DMS53 (cell line): ENCODE results near the gene RNASEH1.

Experiments
- DNase-seq: peaks from one replicate; lab custom pipeline; 2025; lab: John Stamatoyannopoulos, UW

The RNASEH1 gene, protein sequence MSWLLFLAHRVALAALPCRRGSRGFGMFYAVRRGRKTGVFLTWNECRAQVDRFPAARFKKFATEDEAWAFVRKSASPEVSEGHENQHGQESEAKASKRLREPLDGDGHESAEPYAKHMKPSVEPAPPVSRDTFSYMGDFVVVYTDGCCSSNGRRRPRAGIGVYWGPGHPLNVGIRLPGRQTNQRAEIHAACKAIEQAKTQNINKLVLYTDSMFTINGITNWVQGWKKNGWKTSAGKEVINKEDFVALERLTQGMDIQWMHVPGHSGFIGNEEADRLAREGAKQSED

DNA sequence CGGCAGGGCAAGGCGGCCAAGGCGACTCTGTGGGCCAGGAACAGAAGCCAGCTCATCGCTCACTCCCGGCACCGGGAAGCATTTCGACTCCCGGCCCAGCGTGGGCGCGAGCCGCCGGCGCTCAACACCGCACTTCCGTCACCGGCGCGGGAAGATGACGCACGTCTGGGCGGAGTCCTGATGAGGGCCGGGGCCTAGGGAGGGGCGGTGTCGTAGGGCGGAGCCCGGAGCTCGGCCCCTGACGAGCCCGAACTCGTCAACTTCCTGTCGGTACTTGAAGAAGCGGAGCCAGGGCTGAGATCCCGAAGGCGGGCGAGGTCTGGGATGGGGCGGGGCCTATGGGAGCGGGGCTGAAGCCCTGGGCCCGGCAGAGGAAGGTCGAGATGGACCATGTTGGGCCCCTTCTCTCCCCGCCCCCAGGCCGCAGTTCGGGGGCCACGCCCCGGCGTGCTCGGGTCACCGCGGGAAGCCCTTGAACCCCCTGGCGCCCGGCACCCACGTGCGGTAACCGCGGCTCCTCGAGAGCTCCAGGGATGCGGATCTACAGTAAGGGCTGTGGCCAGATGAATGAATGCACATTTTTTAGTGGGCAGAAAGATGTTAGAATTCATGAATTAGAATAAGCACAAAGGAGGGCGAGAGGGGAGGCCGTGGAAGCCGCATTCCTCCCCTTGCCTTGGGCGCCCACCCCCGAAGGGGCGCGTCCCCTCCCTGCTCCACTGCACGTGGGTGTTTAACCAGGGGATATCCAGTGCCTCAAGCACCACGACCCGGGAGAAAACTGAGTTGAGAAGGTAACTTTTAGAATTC is at the start of gene RNASEH1:
Gene RNASEH1, minus strand, starts transcription at position 129 of the 810 bp plus-strand sequence. Its CDS starts 73 bp downstream, at position 56.
- peak; percentile 98 for DNase-seq

DNA sequence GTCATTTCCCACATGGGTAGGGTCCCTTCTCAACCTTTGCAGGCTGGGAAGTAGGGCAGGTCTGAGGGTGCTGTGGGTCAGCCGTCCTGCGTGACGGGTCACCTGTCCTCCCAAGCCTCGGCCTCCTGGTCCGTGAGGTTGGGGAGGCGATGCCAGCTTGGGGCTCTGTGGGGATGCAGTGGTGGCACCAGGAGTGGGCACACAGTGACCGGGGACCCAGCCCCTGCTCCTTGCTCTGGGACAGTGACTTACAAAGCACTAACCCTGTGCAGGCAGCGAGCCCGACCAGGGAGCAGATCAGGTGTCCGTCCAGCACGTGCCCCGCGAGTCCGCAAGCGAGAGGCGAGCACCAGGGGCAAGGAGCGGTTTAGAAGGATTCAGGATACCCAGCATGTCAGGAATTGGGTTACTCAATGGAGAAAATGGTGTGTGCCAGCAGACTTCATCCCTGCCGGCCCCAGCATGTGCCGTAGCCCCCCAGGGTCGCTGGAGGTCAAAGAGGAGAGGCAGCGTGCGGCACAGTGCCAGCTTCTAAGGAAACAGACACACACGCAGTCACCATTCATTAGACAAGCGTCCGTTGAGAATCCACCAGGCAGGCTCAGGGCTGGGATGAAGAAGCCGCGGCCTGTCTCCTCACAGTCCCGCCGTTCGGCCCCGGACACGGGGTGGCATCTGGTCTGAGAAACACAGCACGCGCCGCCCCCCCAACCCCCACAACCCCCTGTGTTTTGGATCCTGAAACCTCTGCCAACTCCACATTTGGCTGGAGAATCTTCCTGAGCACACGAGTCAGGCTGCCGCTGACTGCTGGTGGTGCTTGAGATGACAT is 48.5 kb upstream of the RNASEH1 start:
- DNase-seq: no peak

DNA sequence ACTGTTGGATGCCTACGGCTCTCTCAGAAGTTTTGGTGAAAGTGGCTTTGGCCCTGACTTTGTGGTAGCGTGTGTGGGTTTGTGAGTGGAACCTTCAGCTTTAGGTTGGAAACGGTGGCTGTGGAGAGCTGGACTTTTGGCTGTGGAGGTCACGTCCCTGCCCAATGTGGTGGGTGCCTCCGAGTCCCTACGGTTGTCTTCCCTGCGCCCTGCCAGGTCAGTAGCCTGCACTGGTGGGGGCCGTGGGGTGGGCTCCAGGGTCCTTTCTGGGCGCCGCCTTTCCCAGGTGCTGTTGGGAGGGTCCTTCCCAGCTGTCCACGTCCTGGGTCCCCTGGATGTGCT is 47.9 kb upstream of the RNASEH1 start:
- no peak for DNase-seq

DNA sequence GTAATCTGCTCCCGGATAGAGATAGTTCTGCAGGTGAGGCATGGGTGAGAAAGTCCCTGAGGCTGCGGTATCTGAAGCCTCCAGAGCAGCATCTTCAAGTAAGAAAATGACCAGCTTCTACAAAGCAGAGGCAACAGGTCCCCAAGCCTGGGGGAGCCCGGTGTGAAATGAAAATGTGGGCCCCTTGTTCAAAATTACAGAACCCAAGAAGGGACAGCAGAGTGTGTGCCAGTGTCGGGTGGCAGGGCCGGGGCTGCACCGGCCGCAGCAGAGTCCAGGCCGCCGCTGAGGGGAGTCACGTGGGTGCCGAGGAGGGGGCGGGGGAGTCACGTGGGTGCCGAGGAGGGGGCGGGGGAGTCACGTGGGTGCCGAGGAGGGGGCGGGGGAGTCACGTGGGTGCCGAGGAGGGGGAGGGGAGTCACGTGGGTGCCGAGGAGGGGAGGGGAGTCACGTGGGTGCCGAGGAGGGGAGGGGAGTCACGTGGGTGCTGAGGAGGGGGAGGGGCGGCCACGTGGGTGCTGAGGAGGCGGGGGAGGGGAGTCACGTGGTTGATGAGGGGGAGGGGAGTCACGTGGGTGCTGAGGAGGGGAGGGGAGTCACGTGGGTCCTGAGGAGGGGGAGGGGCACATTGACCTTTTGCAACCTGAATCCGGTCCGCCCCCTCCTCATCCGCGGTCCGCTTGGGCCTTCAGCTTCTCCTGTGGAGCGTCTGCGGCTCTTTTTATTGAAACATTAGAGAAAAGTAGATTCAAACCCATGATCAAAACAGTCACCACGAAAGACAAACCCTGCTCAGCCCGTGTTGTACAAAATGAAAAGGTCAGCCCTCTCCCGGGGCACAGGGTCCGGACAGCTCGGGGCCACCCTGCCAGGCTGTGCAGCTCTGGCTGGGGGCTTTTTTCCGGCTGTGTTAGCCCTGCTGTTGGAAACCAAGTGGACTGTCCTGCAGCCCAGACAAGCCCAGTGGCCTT is 47.1 kb upstream of the RNASEH1 start:
- DNase-seq: peak; percentile 96

DNA sequence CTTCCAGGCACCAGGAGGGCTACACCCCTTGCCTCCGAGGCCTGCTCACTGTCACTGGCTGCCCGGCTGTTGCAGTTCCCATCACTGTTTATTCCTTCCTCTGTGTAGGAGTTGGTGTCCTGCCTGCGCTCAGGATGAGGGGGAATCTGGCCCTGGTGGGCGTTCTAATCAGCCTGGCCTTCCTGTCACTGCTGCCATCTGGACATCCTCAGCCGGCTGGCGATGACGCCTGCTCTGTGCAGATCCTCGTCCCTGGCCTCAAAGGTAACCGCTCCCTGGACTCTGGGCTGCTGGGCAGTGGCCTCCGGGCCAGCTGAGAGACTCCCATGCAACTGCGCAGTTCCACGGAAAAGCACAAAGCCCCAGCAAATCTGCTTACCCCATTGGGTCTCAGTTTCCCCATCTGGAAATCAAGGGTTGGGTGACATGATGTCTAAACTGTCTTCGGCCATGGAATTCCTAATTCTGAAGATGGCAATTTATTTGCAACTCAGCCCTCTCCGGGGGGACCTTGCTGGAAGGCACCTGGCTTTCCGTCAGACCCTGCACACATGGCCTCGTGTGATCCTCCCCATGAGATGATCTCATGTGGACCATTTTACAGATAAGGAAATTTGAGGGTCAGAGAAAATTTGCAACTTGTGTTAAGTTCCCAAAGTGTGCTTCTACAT is 46.2 kb upstream of the RNASEH1 start:
- DNase-seq: no peak

DNA sequence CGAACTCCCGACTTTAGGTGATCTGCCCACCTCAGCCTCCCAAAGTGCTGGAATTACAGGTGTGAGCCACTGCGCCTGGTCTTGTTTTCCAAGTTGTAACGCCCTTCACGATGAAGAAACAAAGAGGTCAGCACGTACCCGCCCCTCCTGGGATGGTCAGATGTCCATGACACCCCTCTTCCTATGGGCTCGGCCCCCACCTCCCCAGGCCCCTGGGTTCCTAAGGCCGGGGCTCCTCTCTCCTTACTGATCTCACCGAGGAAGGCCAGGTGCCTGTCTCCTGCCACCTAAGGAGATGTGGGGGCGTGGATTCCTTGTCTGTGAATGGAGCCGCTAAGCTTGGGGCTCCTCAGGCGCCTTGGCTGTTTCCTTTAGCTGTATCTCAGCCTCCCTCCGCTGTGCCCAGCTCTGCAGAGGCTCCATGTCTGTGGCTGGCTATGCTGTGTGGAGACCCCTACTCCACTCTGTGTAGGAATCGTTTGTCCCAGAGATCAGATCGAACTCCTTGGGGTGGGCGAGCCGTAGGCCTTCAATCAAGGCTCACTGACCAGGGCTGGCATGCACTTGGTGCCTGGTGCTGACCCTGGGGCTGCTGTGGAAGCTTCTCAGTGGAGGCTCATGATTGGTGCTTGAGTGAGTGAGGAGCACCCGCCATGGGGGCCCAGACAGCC is 45.5 kb upstream of the RNASEH1 start:
- DNase-seq: no peak

DNA sequence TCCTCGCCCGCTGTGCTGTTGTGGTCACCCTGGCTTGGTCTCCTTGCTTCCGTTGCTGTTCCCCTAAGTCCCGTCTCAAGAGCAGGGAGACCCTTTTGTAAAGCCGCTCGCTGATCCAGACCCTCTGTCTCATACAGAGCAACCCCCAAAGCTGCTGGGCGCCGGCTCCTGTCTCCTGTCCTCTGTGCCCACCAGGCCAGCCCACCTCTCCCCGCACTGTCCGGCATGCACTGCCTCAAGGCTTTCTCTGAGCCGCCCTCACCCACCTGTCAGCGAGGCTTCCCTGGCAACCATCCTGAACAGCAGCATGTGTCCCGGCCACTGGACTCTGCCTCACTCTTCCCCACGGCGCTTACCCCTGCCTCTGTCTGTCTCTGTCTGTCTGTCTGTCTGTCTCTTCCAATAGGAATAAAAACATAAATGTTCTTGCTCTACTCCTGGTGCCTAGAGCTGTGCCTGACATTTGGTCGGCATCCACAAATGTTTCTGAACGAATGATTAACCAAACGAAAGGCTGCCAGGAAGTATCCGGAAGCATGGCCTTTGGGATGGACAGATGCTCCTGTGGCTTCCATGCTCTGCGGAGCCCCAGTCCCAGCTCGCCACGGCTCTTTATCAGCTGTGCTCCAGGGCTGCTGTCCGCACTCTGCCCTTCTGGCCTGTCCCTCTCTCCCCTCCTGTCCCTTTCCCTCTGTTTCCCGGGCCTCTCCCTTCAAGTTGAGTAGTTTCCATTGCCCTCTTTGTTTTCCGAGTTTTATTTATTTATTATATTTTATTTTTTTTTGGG is 44.6 kb upstream of the RNASEH1 start:
- DNase-seq: no peak

DNA sequence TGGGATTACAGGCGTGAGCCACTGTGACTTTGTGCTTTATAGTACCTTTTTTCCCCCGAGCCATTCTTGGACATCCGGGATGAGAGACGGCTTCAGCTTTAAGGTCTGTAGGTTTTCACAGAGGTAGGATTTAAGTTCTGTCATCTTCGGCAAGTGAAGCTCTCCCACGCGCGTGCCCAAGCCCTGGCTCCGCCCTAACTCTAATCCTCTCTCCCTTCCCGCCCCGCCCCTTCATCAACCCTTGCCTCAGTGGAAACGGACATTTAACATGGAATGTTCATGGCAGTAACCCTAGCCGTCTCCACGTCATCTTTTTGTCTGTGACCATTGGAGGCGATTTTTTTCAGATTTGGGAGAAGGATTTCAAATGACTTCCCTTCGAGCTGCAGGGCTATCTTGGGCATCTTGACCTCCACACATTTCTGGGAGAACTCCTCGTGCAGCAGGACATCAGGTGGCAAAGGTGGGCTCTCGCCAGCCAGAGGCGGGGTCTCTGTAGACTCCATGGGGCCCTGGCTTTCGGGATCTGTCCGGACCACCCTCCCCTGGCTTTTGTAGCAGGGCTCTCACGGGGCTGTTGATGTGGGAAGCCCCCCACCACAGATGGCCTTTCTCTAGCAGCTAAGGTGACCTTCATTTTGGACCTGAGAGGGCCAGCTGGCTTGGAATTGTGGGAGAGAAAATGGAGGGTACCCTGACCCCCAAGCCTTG is 43.6 kb upstream of the RNASEH1 start:
- DNase-seq: no peak

DNA sequence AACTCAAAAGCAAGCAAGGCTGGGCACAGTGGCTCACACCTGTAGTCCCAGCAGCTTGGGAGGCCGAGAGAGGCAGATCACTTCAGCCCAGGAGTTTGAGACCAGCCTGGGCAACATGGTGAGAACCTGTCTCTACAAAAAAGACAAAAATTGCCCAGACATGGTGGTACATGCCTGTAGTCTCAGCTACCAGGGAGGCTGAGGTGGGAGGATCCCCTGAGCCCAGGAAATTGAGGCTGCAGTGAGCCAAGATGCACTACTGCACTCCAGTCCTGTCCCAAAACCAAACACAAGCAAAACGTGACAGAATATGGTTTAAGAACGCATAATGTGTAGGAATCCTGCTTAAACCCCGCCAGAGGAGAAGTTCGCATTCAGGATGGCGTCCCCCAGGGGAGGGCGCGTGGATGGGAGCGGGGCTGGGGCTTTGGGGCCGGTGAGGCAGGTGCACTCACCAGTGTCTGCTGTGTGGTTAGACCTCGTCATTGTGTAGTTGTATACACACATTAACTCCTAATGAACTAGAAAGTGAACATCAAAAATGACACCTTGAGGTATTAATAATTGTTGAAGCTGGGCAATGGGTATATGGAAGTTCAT is 42.2 kb upstream of the RNASEH1 start:
- no peak for DNase-seq

DNA sequence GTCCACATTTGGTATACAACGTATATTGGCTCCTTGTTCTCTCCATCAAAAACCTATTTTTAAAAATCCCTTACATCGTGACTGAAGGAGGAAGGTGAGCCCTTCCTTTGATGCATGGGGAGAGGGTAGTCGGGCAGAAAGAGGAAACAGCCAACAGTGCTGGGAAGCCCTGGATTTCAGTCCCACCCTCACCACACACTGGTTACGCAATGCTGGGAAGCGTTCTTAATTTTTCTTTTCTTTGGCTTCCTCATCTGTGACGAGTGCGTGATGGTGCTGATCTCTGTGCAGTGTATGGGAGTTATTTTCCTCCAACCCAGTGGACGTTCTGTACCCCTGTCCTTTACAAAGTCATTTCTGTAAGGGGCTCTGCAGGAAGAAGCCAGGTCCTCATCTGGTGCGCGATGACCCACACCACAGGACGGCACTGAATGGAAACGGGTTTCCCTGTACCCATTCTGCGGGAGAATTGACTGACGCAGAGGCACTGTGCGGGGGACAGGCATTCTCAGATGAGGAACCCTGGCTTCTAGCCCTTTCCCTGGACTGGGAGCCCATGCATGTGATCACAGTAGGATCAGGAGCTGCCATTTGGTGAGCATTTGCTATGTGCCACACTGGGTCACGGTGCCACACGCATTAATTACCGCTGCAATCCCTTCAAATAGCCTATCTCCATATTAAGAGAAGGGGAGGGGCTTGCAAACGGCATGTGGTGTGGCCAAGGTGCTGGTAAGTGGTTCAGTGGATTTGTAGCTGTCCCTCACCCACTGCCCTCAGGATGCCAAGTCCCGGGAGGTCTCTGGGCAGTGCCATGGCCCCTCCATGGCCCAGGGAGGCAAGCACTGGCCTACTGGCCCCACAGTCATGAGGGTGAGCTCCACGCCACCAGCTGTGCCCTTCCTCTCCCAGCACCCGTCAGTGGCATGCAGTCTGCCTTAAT is 41.0 kb upstream of the RNASEH1 start:
- DNase-seq: no peak

DNA sequence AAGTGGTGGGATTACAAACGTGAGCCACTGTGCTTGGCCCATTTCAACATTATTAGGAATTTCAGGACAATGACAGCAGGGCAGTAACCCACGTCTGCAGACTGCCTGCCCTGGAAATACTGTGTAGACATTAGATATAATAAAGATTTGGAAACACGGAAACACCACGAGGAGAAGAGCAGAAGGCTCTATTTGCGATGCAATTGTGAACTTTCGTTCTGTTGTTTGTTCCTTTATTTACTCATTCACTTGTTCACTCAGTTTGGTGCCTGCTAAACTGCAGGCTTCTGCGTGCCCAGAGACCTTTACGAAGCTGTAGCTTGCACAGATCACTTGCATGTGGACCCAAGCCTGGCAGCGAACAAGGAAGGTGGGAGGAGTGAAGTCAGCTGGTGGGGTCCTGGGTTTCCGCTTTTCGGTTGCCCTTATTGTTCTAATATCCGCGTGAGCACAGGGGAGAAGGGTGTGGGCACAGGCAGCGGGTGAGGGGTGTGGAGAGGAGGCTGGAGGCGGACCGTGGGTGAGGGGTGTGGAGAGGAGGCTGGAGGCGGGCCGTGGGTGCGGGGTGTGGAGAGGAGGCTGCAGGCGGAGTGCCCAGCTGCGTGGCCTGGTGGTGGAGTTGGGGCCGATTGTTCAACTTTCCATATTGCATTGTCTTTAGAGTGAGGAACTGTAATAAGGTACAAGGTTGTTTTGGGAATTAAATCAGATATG is 40.2 kb upstream of the RNASEH1 start:
- peak; percentile 33 for DNase-seq

DNA sequence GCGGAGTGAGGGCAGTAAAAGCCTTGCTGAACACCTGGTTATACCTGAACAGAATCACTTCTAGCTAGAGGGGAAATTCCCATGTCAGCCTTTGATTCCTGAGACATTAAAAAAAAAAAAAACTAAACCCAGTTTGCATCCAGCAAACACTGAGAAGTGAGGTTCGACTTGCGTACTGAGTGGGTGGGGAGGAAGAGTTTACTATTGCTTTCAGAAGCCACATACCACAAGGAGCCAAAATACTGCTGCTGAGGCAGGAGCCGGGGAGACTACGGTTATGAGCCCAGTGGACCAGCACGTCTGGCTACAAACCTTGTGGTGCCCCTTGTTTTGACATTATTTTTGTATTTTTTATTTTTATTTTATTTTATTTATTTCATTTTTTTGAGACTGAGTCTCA is 39.4 kb upstream of the RNASEH1 start:
- DNase-seq: no peak

DNA sequence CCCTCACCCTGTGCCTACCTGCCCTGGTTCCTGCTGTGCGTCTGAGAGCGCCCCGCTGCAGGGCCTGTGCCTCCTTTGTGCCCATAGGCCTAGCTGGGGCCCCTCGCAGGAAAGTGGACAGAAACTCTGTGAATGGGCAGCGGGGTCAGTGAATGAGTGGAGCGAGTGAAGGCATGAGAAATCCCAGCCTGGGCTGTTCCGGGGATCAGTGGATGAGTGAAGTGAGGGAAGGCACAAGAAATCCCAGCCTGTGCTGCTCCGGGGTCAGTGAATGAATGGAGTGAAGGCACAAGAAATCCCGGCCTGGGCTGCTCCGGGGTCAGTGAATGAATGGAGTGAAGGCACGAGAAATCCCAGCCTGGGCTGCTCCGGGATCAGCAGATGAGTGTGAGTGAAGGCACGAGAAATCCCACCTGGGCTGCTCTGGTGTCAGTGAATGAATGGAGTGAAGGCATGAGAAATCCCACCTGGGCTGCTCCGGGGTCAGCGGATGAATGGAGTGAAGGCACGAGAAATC is 38.8 kb upstream of the RNASEH1 start:
- DNase-seq: no peak

DNA sequence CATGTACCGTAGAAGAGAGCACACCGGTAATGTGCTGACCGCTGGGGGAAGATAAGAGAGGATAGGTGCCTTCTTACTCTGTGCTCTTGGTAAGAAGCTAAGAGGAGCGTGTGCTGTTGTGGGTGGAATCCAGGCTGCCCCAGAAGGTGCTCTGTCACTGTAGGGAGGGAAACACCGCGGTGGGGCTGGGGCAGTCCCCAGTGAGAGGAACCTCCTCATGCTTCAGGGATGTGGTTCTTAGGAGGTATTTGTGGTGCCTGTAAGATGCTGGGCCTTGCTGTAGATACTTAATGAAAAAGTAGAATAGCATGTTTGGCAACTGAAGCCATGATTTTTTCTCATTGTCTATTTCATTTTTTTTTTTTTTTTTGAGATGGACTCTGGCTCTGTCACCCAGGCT is 37.9 kb upstream of the RNASEH1 start:
- DNase-seq: no peak

DNA sequence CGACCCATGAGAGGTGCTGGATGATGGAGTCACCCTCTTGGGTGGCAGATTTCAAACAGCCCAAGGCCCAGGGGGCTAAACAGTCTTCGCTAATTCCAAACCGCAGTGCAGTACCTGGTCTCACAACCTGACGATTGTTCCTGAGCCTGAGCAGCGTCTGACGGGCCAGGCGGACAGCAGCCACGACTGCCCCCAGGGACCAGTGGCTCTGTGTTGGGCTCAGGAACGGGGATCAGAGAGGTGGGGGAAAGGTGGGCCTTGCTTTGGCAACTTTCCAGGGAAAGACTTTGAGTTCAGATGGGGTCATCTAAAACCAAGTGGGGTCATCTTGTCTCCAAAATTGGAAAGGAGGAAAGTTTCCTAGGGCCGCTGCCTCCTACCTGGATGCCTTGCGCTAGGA is 37.3 kb upstream of the RNASEH1 start:
- no peak for DNase-seq

DNA sequence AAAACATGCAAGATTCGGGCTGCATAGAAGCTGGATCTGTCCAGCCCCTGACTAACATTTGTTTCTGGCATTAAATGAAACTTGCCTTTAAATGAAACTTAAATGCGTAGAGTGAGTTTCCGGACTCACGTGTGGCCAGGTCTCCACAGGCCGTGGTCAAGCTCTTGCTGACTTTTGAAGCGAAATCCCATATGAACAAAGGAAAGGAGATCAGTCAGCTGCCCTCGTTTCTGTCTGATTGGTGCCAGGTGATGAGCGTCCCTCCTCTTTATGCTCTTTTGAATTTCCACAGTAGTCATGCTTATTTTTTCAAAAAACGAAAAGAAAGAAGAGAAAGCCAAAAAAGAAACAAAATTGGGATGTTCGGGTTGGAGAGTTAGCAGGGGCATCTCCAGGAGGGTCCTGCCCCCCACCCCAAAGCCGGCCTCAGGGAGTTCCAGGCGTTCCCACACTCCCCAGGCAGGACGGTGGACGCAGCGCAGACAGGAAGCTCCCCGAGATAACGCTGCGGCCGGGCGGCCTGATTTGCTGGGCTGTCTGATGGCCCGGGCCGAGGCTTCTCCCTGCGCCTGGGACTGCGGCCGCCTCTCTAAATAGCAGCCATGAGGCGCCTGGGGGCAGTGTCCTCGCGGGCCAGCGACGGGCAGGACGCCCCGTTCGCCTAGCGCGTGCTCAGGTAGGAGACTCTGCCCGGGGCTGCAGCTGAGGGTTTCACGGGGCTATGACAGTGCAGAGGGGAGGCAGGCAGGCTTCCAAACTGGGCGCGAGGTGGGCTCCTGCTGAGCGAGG is 36.6 kb upstream of the RNASEH1 start, which contains the start of gene COLEC11:
Gene COLEC11, plus strand, starts transcription at position 620 of the 789 bp plus-strand sequence. CDS start 9,229 bp downstream, outside the sequence.
- DNase-seq: no peak
